ENCODE measurements around the gene CANX. TPM values are rescaled to one million over a fixed set of nuclear protein-coding genes. Genes with fewer than 3 reads are reported as not detected.

CANX gene
- total RNA-seq, 1 donor from 2014 or later, result 547 TPM

DNA sequence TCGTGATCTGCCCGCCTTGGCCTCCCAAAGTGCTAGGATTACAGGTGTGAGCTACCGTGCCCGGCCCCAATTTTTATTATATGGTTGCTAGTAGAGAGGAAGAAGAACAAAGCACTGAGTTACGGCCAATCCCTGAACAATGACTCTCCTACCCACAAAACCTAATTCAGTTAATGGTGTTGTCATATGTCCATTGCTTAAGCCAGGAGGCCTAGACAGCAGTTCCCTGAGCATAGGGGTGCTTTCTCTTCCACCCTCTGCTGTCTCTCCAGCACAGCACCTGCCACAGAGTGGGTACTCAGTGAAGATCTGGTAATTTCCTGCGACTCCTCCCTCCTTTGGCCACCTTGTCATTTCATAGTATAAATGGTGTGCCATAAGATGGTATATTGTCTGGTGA is 73.6 kb downstream of the CANX start:
- intact Hi-C loops (cut with micrococcal nuclease), result no loop called here

GRCh38 chr5:179773686-179774040 is 74.9 kb downstream of the CANX start:
- intact Hi-C loops (cut with micrococcal nuclease), result no loop called here

DNA sequence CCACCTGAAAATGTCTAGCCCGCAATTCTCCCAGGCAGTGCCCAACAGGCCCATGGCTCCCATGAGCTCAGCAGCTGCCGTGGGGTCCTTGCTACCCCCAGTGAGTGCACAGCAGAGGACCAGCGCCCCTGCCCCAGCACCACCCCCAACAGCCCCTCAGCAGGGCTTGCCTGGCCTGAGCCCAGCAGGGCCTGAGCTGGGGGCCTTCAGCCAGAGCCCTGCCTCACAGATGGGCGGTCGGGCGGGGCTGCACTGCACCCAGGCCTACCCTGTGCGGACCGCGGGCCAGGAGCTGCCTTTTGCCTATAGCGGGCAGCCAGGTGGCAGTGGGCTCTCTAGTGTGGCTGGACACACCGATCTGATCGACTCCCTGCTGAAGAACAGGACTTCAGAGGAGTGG is 75.7 kb downstream of the CANX start:
- intact Hi-C loops (cut with micrococcal nuclease), result no loop called here

DNA sequence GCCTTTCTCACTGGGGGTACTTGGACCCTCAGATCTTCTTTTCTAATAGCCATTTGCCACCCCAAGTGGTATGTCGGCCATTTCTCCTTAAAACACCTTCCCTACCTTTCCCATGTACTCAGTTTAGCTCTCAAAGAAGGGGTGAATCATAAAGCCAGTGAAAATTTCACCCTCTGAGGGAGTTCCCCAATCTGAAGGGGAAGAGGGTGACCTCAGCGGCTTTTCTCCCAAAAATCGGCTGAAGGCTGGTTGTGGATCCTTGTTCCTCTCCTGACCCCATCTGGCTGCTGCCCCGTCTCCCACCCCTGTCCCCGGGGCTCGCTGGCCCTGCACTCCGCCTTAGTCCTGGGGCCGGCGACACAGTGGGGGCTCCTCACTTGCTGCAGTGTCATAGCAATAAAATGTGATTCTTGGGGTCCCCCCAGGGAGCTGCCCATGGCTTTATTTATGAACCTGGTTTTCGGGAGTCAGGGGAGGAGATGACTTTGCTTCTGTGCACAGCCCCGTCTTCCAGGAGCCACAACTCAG is 77.7 kb downstream of the CANX start:
- intact Hi-C loops (cut with micrococcal nuclease), result no loop called here

- intact Hi-C loops (cut with micrococcal nuclease), result no loop called here
These were observed 78.7 kb downstream of the CANX start for GRCh38 chr5:179777456-179777855.

- intact Hi-C loops (cut with micrococcal nuclease), result no loop called here
These were observed 79.1 kb downstream of the CANX start for GRCh38 chr5:179777909-179778308.

DNA sequence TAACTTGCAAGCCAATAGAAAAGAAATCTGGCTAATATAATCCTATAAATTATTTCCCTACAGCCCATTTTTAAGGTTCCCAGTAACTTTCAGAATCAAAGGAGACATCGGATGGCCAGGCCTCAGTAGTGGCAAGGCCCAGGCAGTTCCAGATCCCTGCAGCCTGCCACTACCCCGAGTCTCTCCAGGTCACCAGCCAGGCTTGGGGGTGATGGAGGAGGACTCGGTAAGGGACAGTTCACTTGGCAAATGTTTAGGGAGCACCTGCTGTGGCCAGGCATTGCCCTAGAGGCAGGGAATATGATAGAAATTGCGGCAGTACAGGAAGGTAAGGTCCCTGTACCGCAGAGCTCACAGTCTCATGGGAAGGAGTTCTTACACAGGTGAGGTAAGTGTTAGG is 79.8 kb downstream of the CANX start:
- intact Hi-C loops (cut with micrococcal nuclease), result no loop called here

DNA sequence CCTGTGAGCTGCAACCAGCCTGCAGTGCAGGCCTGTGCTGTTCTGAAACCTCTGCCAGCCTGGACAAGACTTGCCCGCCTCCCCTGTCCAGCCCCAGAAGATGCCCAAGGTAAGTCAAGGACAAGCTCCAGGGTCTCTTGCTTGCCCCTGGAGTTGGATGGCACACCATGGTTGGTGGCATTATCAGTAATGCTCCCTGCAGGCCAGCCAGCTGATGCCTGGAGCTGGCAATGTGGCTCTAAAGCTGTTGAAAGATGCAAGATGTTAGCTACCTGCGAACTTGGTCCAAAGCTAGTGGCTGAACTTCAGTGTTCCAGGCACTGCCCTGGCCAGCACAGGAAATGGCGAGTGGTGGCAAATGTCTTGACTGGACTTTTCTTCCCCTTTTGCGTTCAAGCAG is 81.1 kb downstream of the CANX start:
- intact Hi-C loops (cut with micrococcal nuclease), result no loop called here

- intact Hi-C loops (cut with micrococcal nuclease), result no loop called here
These were observed 81.6 kb downstream of the CANX start for GRCh38 chr5:179780362-179780761.

Other genes starting within 250 kb of the CANX start
- 46.0 and 49.7 TPM in 2 replicates for gene RUFY1, start 148.4 kb upstream of the CANX start, total RNA-seq
- gene HNRNPH1, start 75.3 kb upstream of the CANX start, total RNA-seq, result 1,116 and 1,120 TPM in 2 replicates
- gene CBY3, start 17.9 kb upstream of the CANX start, total RNA-seq, result 0.32 and 0.57 TPM in 2 replicates
- 33.3 and 36.2 TPM in 2 replicates for gene MAML1, start 33.9 kb downstream of the CANX start, total RNA-seq
- gene LTC4S, start 95.0 kb downstream of the CANX start, total RNA-seq, result 2.3 and 3.1 TPM in 2 replicates
- gene MGAT4B, start 107.9 kb downstream of the CANX start, total RNA-seq, result 82.5 and 86.8 TPM in 2 replicates
- 105 and 120 TPM in 2 replicates for gene SQSTM1, start 121.9 kb downstream of the CANX start, total RNA-seq
- 18.7 and 21.0 TPM in 2 replicates for gene MRNIP, start 159.8 kb downstream of the CANX start, total RNA-seq
- gene TBC1D9B, start 208.9 kb downstream of the CANX start, total RNA-seq, result 91.9 and 95.0 TPM in 2 replicates

Measured in T-helper 2 cell treated with Interferon-gamma antibody and Interleukin-4, amounts not matched to agents 100 ng/mL and 5 ng/mL, for 36 hours (primary cell).